GM13976 (cell line): ENCODE results near the gene ATP8B4.
"Not testable (repeated sequence)": the region's sequence is repeated elsewhere in the genome, so short reads cannot be mapped to it uniquely, and the experiment has no call there.

Source experiments
- DNase-seq: peaks from one replicate; pipeline ENCODE4 v3.0.0; 2012; ENCODE audit warnings: low spot score
- in situ Hi-C: fragments of 300-500 bp; cut with MboI; formaldehyde crosslinking; loops from one replicate; pipeline ENCODE4 v1.12.0; 2022; ENCODE audit warnings: low sequenced_read_pairs, mixed read lengths, inconsistent platforms; ENCODE audit not compliant: unreplicated experiment
- TF ChIP-seq, protein P1 (sequence below): IDR thresholded peaks from 2 replicates; pipeline ENCODE4 v1.5.1; 2012; ENCODE audit warnings: borderline replicate concordance, mild to moderate bottlenecking; ENCODE audit not compliant: insufficient read depth; ENCODE audit errors: extremely low read depth, missing control alignments, control extremely low read depth

Gene ATP8B4

GRCh38 chr15:49964551-49964950, 154.5 kb downstream of the ATP8B4 start:
- DNase-seq, result no peak

GRCh38 chr15:49964061-49964460, 155.0 kb downstream of the ATP8B4 start:
- TF ChIP-seq, protein P1, sequence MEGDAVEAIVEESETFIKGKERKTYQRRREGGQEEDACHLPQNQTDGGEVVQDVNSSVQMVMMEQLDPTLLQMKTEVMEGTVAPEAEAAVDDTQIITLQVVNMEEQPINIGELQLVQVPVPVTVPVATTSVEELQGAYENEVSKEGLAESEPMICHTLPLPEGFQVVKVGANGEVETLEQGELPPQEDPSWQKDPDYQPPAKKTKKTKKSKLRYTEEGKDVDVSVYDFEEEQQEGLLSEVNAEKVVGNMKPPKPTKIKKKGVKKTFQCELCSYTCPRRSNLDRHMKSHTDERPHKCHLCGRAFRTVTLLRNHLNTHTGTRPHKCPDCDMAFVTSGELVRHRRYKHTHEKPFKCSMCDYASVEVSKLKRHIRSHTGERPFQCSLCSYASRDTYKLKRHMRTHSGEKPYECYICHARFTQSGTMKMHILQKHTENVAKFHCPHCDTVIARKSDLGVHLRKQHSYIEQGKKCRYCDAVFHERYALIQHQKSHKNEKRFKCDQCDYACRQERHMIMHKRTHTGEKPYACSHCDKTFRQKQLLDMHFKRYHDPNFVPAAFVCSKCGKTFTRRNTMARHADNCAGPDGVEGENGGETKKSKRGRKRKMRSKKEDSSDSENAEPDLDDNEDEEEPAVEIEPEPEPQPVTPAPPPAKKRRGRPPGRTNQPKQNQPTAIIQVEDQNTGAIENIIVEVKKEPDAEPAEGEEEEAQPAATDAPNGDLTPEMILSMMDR, result no peak
- DNase-seq, result no peak
- in situ Hi-C loops, result no loop called here

More at GRCh38 chr15:49964551-49964950, 154.5 kb downstream of the ATP8B4 start:
- TF ChIP-seq, protein P1, result no peak
- in situ Hi-C loops, result no loop called here

DNA sequence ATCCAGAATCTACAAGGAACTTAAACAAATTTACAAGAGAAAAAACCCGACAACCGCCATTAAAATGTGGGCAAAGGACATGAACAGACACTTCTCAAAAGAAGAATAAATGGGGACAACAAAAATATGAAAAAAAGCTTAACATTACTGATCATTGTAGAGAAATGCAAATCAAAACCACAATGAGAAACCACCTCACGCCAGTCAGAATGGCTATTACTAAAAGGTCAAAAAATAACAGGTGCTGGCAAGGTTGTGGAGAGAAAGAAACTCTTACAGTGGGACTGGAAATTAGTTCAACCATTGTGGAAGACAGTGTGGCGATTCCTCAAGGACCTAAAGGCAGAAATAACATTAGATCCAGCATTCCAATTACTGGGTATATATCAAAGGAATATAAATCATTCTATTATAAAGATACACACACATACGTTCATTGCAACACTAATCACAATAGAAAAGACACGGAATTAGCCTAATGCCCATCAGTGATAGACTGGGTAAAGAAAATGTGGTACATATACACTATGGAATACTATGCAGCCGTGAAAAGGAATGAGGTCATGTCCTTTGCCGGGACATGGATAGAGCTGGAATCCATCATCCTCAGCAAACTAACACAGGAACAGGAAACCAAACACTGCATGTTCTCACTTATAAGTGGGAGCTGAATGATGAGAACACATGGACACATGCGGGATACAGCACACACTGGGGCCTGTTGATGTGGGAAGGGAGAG, 155.8 kb downstream of the ATP8B4 start:
- DNase-seq, in situ Hi-C loops: not testable (repeated sequence)

- TF ChIP-seq, protein P1, result no peak
- in situ Hi-C loops, result no loop called here
- no peak for DNase-seq
Observed at GRCh38 chr15:49962044-49962602, 156.9 kb downstream of the ATP8B4 start.

DNA sequence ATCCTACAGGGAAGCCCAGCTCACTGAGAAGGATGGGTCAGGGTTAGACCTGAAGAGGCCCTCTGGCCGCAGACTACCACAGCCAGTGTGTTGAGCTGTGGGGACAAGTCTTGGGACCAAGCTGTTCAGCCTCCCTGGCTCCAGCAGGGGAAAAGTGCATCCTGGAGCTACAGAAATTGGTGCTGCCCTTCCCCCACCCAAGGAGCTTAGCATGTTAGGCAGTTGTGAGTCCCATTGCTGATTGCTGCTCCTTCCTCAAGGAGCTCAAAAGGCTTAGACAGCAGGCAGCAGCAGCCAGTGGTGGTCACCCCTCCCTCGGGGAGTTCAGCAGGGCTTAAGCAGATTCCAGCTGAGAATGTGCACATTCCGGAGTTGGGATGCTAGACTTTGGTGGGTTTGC, 165.6 kb downstream of the ATP8B4 start:
- TF ChIP-seq, protein P1, result no peak
- no peak for DNase-seq
- in situ Hi-C loops, result no loop called here

DNA sequence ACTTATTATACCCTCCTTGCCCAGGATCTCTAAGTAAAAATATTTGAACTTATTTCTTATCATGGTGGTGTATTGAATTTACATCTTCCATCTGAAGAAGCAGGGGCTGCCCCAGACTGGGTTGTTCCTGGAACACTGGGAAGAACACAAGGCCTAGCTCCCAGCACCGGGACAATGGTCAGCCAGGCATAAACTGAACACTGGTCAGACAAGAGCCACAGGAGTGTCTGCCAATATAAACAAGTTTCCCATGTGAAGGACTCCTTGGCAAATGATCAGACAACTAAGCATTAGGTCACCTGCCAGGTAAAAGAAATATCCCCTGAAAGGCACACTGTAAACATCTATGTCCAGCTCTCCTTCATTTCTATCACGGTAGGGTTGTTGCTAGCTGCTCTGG, 172.4 kb downstream of the ATP8B4 start:
- DNase-seq, result no peak
- in situ Hi-C loops, result no loop called here
- TF ChIP-seq, protein P1, result no peak

GRCh38 chr15:49934487-49934886, 184.5 kb downstream of the ATP8B4 start:
- no peak for DNase-seq
- TF ChIP-seq, protein P1, result no peak
- in situ Hi-C loops, result no loop called here
